Psoas muscle (tissue), 8 donors: ENCODE measurements around the gene MOV10L1. TPM values are rescaled to one million over a fixed set of nuclear protein-coding genes. Genes with fewer than 3 reads are reported as not detected.

ENCODE experiments used
- ATAC-seq, 4 donors: fragments of 200-7000 bp; cut with Tn5 transposase; one replicate each; pipeline ENCODE4 v1.9.1; 2020; ENCODE audit warnings: moderate library complexity in 3 of 4, mild to moderate bottlenecking in 2 of 4
- DNase-seq, 2 donors: peaks; one replicate each; pipeline ENCODE4 v3.0.0-alpha.2; 2020
- H3K27ac ChIP-seq: fragments of 200-600 bp; one replicate; pipeline ENCODE4 v1.8.0; 2022
- H3K27me3 ChIP-seq, 3 donors: fragments of 200-600 bp in 1 of 3; one replicate each; pipeline versions ENCODE4 v1.6.1 to v1.8.0; 2013 to 2022; ENCODE audit warnings: low read length in 2 of 3, mild to moderate bottlenecking in 2 of 3, moderate library complexity in 1 of 3; ENCODE audit not compliant: insufficient read depth in 3 of 3
- H3K36me3 ChIP-seq, 2 donors: fragments of 200-600 bp in 1 of 2; one replicate each; pipeline versions ENCODE4 v1.6.1 to v1.8.0; 2013 to 2022; ENCODE audit warnings: low read depth in 1 of 2, mild to moderate bottlenecking in 1 of 2, moderate library complexity in 1 of 2; ENCODE audit not compliant: insufficient read depth in 1 of 2
- H3K4me1 ChIP-seq: fragments of 200-600 bp; one replicate; pipeline ENCODE4 v1.8.0; 2022
- H3K4me3 ChIP-seq: fragments of 200-600 bp; one replicate; pipeline ENCODE4 v1.8.0; 2022; ENCODE audit warnings: mild to moderate bottlenecking
- H3K9me3 ChIP-seq: fragments of 200-600 bp; one replicate; pipeline ENCODE4 v1.8.0; 2022
- CTCF ChIP-seq: fragments of 200-600 bp; IDR thresholded peaks from one replicate; pipeline ENCODE4 v1.8.0; 2022; ENCODE audit warnings: antibody characterized with exemption
- WGBS, 3 donors: extraction: QIAGEN DNeasy Blood & Tissue Kit; methylation state at CpG; one replicate each; pipeline versions ENCODE4 v1.1.6 to v1.1.7; 2013; 5-methylcytosine and 5-hydroxymethylcytosine counted together
- intact Hi-C, 2 donors: fragments of 100-400 bp; cut with DNase I; formaldehyde crosslinking; loops; one replicate each; pipeline versions ENCODE4 v1.11.0 to v1.14.2; 2022
- long read RNA-seq, 2 donors: library from polyadenylated mRNA; unstranded; transcript quantifications; one replicate each; pipeline ENCODE4 v2.0.0, GENCODE V29; 2021
- polyA plus RNA-seq, 3 donors: library from polyadenylated mRNA; stranded (reverse); fragments of 200-250 nt; gene quantifications; one replicate each; pipeline ENCODE4 v1.2.3, GENCODE V29; 2013
- total RNA-seq, 4 donors: library from RNA; stranded (reverse); fragmentation: NEBNext Ultra II Directional in 2 of 4; extraction: Animal tissue kit (Norgen Biotek cat#: 25700) in 2 of 4; gene quantifications; one replicate each; pipeline versions ENCODE4 v1.2.1 to v1.2.4, GENCODE V29; 2021 to 2023
- donor health status: healthy with polysubstance abuse.
- donor health status: DM: no; HTN: no; CAD: no; lungs with moderate emphysema.
- donor health status: Bipolar disorder and iron deficiency.
- donor health status: healthy.
- donor health status: DM: yes; HTN: yes; CAD: no.
- donor health status: DM: no; HTN: no; CAD: no.
- donor health status: DM: no; HTN: no; CAD: no.
- donor health status: DM: yes; HTN: yes; CAD: no.

Gene MOV10L1
- total RNA-seq (under 1 TPM in 2 of 4 donors, not detected in 2; 0.07 to 0.39 TPM), polyA plus RNA-seq (under 1 TPM in 1 of 3 donors, not detected in 2; 0.05 TPM)
- long read RNA-seq, donor 1: 0 reads
- long read RNA-seq, donor 2: 0 reads

GRCh38 chr22:50089682-50090411, at the start of gene MOV10L1:
TSS of gene MOV10L1 (plus strand) at chr22:50090006. CDS start at chr22:50090089, 83 bp downstream.
- no peak for TF ChIP-seq CTCF
- Histone ChIP-seq H3K9me3 (no peaks in the 10 kb centered on the region), H3K4me3 (no peak within 1 kb of the TSS), H3K27ac (no peak within 1 kb of the TSS), H3K27me3 (peaks cover 0 to 46% (median 12%) of the 10 kb centered on the region in 3 donors), H3K36me3 (no peaks in the 10 kb centered on the region), H3K4me1 (no peaks in the 10 kb centered on the region)
- ATAC-seq: no peak
- WGBS, 3 donors: 33 to 40% (median 37%) methylated on average over 58 to 83 of the region's 83 CpGs
- intact Hi-C loops: no loop called here
- DNase-seq: no peak

- H3K36me3 ChIP-seq: no peaks in the 10 kb centered on the region
- 75 to 84% (median 78%) methylated on average over 7 of the region's 7 CpGs for WGBS, 3 donors
- ATAC-seq (no peak), DNase-seq (no peak)
- H3K9me3 ChIP-seq: peaks cover 4% of the 10 kb centered on the region
- no peak overlapping the region for H3K27ac ChIP-seq
- no peak overlapping the region for H3K4me3 ChIP-seq
- no peak for TF ChIP-seq CTCF
- intact Hi-C loops: no loop called here
- H3K27me3 ChIP-seq: peaks cover 0 to 16% (median 4%) of the 10 kb centered on the region in 3 donors
- no peaks in the 10 kb centered on the region for H3K4me1 ChIP-seq
These were observed 49.1 kb upstream of the MOV10L1 start for GRCh38 chr22:50040717-50041116.

GRCh38 chr22:50041361-50042065, 48.3 kb upstream of the MOV10L1 start:
- Histone ChIP-seq H3K4me1 (no peaks in the 10 kb centered on the region), H3K9me3 (peaks cover 4% of the 10 kb centered on the region), H3K36me3 (no peaks in the 10 kb centered on the region), H3K4me3 (no peak overlapping the region), H3K27ac (no peak overlapping the region), H3K27me3 (peaks cover 0 to 16% (median 8%) of the 10 kb centered on the region in 3 donors)
- TF ChIP-seq CTCF: no peak
- no peak for ATAC-seq
- 82 to 86% (median 86%) methylated on average over 17 of the region's 17 CpGs for WGBS, 3 donors
- intact Hi-C loops: no loop called here
- DNase-seq: no peak

GRCh38 chr22:50044485-50045118, 45.2 kb upstream of the MOV10L1 start:
- Histone ChIP-seq H3K4me1 (no peaks in the 10 kb centered on the region), H3K36me3 (no peaks in the 10 kb centered on the region), H3K27ac (no peak overlapping the region), H3K27me3 (peaks cover 0 to 23% (median 15%) of the 10 kb centered on the region in 3 donors), H3K4me3 (no peak overlapping the region), H3K9me3 (no peaks in the 10 kb centered on the region)
- WGBS, 3 donors: 67 to 71% (median 69%) methylated on average over 30 of the region's 30 CpGs
- intact Hi-C loops: no loop called here
- ATAC-seq (no peak), DNase-seq (no peak)
- no peak for TF ChIP-seq CTCF
